Suppressor macrophage treated with lipopolysaccharide for 4 hours (primary cell): ENCODE measurements around the gene GPR37.

Experiments
- DNase-seq: peaks from one replicate; pipeline ENCODE4 v3.0.0-alpha.2; 2020

Gene GPR37

GRCh38 chr7:124780056-124780455 lies 14.5 kb upstream of the GPR37 start:
- no peak for DNase-seq

DNA sequence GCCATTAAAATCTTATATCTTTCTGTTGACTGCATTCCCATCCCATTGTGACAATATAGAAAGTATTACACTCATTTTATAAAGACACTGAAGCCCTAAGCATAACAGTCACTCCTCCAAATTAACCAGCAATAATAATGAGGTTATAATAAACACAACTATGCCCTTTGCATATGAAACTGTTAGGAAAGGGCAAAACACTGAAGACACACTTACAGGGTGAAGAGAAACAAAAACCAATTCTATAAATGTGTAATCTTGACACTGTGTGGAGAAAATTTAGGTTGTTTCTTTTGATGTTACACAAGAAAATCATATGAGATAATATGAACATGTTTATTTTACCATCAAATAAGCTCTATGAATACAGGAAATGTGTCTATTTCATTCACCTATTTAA lies 14.0 kb upstream of the GPR37 start:
- DNase-seq = no peak

DNA sequence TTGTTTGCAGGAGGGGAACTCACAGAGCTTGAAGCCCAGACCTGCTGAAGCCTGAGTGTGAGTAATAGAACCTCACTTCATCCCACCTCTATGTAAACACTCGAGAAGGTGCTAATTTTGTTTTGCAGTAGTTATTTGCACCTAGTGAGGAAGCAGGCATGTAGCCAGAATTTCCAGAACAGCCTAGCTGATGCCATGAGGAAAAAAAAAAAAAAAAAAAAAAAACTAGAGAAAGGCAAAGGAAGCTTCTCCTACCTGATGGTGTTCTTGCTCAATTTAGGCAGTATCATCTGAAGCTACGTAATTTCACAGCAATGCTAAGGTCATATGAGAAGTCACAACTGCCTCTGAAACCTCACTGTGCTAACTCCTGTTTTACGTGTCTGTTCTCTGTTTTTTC lies 13.6 kb upstream of the GPR37 start:
- no peak for DNase-seq

DNA sequence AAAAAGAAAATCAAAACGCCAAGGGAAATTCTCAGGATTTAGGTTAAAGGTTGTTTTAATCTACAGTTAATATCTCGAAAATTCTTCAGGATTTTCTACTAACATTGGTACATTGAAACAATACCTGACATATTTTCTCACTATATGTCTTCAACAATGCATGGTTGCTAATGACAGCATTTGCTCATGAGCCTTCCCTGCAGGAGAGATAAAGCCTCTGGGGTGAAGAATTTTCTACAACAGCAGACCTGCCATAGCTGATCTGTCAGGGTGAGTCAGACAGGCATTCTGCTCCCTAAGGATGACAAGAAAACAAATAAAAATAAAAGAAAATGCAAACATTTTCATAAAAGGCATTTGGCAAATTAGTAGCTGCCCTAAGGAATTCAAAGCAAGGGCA lies 11.7 kb upstream of the GPR37 start:
- no peak for DNase-seq

- no peak for DNase-seq
Measured at GRCh38 chr7:124776153-124776552, 10.6 kb upstream of the GPR37 start.

GRCh38 chr7:124775422-124775821 lies 9.8 kb upstream of the GPR37 start:
- DNase-seq = no peak

- DNase-seq = no peak
Measured at GRCh38 chr7:124773938-124774337, 8.3 kb upstream of the GPR37 start.

DNA sequence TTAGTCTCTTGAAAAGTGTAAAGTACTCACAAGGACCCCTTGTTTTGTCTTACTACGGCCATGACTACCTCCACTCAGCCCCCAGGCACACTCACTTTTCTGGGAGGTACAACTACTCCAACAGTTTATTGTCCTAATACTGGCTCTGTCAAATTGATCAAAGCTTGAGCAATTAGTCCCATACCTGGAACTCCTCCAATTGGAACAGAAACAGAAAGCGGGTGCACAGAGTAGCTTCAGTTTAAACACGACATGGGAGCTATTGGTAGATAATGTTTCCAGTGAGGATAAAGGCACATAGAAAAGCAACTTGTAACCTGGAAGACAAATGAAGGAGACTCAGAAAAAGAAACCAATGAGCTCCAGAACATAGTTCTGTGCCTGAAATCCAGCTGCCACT lies 7.7 kb upstream of the GPR37 start:
- no peak for DNase-seq

DNA sequence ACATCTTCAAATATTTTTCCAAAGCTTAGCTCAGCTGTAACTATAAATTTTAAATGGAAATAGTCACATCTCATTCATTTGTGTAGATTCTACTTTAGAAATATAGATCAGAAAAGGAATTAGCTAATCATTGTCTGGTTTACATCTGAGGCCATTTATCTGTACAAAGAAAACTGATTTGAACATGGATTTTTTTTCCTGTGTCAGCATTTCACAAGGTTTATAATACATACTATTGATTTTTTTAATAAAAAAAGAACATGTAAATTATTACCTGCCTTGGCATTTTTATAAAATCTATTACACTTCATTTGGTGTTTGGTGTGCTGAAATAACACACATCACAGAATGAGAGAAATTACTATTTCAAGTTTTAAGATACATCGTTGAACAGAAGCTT lies 3.5 kb upstream of the GPR37 start:
- DNase-seq = no peak

DNA sequence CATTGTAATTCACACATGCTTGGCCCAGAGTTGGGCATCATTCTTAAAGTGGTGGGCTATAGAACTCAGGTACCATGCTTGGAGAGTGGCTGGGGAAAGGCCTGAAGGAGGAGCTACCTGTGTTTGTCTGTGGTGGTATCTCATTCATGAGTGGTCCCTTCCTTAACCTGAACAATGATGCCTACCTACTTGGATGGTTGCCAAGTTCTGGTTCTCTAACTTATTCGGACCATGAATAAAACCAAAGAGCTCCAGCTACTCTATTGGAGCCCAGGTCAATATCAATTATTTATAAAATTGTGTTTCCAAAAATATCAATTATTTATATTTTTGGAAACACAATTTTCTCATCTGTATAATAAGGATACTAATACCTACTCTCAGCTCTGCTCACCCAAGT lies 2.9 kb upstream of the GPR37 start:
- no peak for DNase-seq

DNA sequence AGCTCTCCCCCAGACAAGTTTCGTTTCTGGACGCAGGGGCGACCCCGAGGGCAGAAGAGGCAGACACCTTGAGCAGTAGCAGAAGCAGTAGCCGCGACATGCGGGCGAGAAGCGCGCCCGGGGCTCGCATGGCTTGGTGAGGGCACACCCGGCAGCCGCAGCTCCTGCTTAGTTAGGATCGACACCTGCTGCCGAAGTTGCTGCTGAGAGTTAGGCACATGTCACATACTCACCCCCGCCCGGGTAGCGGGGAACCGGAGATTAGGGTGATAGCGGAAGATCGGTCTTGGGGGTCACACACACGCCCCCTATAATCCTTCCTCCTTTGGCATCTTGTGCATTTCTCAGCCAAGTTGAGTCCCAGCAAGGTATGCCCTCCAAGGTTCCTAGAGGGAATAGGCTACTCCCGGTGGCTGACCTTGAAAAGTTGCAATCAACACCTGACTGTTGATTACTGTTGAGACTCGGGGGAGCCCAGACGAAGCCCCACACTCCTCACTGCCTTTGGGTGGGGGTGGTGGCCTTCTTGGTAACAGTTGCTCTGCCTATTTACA lies 668 bp downstream of the GPR37 start:
- DNase-seq = no peak

GRCh38 chr7:124764051-124764846 lies 1.3 kb downstream of the GPR37 start:
- DNase-seq = no peak

GRCh38 chr7:124762611-124763143 lies 2.9 kb downstream of the GPR37 start:
- no peak for DNase-seq

GRCh38 chr7:124761164-124761715 lies 4.4 kb downstream of the GPR37 start:
- DNase-seq = no peak

DNA sequence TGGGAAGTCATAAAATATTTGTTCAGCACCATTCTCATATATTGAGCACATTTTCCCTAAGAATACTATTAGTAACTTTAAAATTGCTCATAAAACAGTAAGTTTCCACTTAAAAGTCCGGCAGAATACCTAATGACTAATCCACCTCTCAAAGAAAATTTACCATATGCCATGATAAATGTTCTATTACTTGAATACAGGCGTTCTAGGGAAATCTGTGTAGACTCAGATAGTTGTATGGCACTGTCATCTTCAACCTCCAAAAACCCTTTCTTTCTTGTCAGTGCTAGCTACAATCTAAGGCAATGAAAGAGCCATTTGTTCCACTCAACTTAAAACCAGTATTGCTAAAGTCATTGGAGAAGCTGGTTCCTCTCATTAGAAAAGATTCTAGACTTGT lies 7.3 kb downstream of the GPR37 start:
- no peak for DNase-seq

- DNase-seq = no peak
Measured at GRCh38 chr7:124754576-124755268, 10.9 kb downstream of the GPR37 start.

DNA sequence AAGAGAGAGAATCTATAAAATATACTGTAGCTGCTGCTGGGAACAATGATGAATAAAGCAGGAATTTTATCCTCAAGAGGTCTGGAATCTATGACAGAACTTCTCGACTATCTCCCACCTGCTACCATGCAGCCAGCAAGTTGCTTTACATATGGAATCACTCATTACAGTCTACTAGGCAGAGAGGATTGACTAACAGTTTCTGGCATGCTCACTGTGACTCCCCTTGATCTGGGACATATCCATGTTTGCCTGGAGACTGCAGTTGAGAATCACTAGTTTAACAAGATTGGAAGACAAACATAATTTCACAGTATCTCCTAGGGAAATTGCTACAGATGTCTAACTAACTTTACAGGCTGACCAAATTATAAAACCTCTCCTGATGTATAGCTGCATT lies 13.3 kb downstream of the GPR37 start:
- no peak for DNase-seq

GRCh38 chr7:124751027-124751426 lies 14.6 kb downstream of the GPR37 start:
- DNase-seq = no peak

DNA sequence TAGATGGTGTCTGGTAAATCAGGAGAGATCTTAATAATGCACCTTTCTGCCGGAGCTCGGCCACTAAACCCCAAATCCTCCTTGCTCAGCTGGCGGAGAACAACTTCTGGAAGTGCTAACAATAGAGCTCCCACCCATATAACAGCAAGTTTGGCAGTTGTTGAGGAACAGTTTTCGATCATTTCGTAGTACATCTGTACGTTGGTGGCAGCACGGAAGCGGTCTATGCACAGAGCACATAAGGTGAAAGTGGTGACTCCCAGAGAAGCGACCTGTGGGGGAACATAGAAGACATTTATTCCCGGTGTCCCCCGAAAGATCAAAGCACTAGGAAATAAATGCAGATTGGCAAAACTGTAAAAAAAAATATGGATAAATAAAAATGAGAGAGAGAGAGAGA lies 18.5 kb downstream of the GPR37 start:
- DNase-seq = no peak

- DNase-seq = no peak
Measured at GRCh38 chr7:124738639-124739038, 27.0 kb downstream of the GPR37 start.

DNA sequence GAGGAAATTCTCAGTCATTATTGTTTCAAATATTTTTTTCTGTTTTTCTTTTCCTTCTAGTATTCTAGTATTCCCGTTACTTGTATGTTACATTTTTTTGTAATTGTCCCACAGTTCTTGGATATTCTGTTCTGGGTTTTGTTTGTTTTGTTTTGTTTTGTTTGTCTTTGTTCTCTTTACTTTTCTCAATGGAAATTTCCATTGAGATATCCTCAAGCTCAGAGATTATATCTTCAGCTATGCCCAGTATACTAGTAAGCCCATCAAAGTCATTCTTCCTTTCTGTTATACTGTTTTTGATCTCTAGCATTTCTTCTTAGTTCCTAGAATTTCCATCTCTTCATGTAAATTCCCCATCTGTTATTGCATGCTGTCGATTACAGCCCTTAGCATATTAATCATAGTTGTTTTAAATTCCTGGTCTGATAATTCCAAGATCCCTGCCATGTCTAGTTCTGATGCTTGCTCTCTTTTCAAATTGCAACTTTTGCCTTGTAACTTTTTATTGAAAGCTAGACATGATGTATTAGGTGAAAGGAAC lies 27.8 kb downstream of the GPR37 start:
- no peak for DNase-seq

DNA sequence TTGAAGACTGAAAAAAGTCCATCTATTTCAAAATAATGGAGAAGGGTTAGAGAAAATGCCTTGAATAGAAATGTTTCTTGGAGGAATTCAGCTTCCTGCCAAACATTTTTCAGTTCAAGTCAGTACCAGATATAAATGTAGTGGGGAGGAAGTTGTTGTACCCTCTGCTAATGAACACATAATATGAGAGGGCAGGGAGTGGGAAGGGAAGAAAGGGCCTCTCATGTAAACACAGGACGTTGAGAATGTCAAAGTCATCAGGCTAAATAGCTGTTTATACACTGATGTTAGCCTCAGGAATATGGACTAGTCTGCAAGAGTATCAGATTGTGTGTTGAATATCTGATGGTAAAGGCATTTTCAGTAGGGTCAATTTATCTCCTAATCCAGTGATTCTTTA lies 37.0 kb downstream of the GPR37 start:
- DNase-seq = no peak

DNA sequence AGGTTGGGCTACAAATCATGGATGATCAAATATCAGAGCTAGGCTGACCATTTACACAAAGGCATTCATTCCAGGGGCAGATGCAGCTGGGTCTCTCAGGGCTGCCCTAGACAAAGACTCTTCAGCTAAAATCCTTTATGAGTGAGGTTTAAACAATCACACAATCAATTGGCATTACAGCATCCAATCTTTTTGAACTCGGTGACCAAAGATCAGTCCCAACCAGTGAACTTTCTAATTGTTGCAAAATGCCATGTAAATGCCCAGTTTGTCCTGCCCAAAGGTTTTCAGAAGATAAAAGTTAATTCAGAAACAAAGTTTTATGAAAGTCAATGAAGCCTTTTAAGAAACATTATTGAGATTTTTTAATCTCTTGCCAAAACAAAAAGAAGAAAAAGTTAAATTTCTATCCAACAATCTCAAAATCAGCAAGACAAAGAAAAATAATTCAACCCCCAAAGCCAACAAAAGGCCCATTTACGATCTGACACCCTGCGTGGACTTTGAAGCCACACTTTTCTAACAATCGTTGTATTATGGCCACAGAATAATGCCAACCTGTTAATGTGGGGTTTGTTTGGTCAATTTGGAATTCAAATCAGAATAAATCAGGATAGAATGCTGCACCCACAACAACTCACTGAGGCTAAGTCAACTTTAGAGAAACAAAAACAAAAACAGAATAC lies 40.9 kb downstream of the GPR37 start:
- no peak for DNase-seq
